ENCODE measurements around the gene SERINC5. TPM values are rescaled to one million over a fixed set of nuclear protein-coding genes. Genes with fewer than 3 reads are reported as not detected.

The SERINC5 gene
- 70.9 and 73.5 TPM in 2 replicates for total RNA-seq

DNA sequence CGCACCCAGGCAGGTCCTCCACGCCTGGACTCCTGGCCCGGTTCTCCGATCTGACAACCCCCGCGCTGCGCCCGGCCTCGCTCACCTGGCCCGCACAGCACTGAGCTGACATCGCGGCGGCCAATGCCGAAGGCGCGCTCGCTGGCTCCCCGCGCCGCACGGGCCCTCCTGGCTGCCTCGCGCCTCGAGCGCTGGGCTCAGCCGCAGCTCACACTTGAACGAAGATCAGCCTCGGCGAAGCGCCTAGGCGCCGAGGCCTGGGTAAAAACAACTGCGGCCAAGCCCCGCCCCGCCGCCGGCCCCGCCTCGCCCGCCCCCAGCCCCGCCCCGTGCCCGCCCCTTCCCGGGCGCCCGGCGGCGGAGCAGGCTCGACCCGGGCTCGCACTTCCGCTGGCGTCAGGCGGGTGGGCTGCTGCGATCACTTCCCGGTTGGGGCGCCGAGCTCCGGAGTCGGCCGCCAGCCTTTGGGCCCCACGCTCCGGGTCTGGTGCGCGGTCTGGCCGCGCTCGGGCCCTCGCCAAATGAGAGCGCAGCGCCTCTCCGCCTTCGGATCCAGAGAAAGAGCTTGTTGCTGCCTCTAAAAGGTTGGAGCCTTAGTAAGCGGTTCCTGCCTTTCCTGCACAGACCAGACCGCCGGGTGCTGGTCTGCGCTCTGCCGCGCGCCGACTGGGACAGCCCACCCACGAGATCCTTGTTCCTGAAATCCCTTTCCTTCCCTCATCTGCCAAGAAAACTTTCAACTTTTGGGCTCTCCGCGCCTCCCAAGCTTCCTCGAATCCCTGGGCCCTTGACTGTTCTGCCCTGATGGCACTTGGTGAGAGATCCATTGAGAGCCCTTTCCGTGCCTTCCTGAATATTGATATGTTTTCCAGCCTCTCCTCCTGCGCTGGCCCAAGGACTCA, at the start of gene SERINC5:
Gene SERINC5 (minus strand): TSS at position 238 of the 902 bp plus-strand sequence. CDS start 126 bp downstream, at position 112.
- intact Hi-C loops (cut with micrococcal nuclease), result loop anchor here (1.0 to 10.0 kb wide), 9 partner anchors 9 to 1271 kb away; partner anchors contain the start of genes ARSB, DHFR, MSH3 and MTX3

DNA sequence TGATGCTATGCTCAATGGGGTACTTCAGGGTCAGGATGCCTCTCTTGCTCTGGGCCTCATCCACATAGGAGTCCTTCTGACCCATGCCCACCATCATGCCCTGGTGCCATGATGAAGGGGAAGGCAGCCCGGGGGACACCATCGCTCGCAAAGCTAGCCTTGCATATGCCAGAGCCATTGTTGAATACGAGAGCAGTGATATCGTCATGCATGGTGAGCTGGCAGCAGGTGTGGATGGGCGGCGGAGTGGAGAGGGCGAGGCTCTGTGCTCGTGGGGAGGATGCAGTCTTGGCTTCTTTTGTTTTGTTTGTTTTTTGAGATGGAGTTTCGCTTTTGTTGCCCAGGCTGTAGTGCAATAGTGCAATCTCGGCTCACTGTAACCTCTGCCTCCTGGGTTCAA, 46.8 kb upstream of the SERINC5 start:
- intact Hi-C loops (cut with micrococcal nuclease), result loop anchor here (10.0 kb wide), 1 partner anchor 428 kb away; no protein-coding TSS in a partner anchor

DNA sequence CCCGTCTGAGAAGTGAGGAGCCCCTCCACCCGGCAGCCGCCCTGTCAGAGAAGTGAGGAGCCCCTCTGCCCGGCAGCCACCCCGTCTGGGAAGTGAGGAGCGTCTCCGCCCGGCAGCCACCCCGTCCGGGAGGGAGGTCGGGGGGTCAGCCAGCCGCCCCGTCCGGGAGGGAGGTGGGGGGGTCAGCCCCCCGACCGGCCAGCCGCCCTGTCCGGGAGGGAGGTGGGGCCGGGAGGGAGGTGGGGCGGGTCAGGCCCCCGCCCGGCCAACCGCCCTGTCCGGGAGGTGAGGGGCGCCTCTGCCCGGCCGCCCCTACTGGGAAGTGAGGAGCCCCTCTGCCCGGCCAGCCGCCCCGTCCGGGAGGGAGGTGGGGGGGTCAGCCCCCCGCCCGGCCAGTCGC, 45.5 kb upstream of the SERINC5 start:
- intact Hi-C loops (cut with micrococcal nuclease), result loop anchor here (10.0 kb wide), 1 partner anchor 427 kb away; no protein-coding TSS in a partner anchor

DNA sequence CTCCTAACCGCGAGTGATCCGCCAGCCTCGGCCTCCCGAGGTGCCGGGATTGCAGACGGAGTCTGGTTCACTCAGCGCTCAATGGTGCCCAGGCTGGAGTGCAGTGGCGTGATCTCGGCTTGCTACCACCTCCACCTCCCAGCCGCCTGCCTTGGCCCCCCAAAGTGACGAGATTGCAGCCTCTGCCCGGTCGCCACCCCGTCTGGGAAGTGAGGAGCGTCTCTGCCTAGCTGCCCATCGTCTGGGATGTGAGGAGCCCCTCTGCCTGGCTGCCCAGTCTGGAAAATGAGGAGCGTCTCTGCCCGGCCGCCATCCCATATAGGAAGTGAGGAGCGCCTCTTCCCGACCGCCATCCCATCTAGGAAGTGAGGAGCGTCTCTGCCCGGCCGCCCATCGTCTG, 44.9 kb upstream of the SERINC5 start:
- intact Hi-C loops (cut with micrococcal nuclease), result loop anchor here (10.0 kb wide), 1 partner anchor 426 kb away; no protein-coding TSS in a partner anchor

DNA sequence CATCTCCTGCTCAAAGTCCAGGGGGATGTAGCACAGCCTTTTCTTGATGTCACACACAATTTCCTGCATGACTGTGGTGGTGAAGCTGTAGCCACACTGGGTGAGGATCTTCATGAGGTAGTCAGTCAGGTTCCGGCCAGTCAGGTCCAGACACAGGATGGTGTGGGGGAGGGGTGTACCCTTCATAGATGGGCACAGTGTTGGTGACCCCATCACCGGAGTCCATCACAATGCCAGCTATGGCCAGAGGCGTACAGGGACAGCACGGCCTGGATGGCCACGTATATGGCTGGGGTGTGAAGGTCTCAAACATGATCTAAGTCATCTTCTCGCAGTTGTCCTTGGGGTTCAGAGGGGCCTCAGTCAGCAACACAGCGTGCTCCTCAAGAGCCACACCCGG, 44.3 kb upstream of the SERINC5 start:
- intact Hi-C loops (cut with micrococcal nuclease), result loop anchor here (10.0 kb wide), 1 partner anchor 425 kb away; no protein-coding TSS in a partner anchor

DNA sequence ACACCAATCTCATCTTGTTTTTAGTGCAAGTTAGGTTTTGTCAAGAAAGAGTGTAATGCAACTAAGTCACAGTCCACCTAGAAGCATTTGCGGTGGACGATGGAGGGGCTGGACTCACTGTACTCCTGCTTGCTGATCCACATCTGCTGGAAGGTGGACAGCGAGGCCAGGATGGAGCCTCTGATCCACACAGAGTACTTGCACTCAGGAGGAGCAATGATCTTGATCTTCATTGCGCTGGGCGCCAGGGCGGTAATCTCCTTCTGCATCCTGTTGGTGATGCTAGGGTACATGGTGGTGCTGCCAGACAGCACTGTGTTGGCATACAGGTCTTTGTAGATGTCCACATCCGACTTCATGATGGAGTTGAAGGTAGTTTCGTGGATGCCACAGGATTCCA, 43.8 kb upstream of the SERINC5 start:
- intact Hi-C loops (cut with micrococcal nuclease), result no loop called here

DNA sequence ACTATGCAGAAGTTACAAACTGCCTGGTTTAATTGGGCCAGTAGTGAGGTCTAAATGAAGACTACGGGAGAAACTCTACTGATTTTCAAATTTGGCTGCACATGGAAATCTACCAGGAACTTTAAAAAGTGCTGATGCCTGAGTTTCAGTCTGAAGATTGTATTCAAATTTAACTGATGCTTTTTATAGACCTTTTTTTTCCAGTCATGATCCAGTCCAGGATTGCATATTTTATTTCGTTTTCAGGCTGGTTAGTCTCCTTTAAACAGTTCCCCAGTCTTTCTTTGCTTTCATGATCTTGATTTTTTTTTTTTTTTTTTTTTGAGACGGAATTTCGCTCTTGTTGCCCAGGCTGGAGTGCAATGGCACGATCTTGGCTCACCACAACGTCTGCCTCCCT, 40.3 kb upstream of the SERINC5 start:
- intact Hi-C loops (cut with micrococcal nuclease), result no loop called here

DNA sequence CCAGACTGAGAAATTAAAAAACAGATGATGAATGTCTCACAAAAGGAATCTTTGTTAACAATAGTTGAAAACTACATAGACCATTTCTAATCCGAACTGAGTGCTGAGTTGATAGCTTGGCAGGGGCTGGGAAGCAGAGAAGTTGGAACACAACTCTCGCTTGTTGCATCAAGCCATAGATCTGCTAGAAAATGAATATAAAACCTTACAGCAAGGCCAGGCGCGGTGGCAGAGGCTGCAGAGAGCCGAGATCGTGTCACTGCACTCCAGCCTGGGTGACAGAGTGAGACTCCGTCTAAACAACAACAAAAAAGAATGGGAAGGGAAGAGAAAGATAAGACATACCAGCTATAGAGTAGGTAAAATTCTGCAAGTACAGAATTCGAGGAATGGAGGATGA, 35.9 kb upstream of the SERINC5 start:
- intact Hi-C loops (cut with micrococcal nuclease), result no loop called here

DNA sequence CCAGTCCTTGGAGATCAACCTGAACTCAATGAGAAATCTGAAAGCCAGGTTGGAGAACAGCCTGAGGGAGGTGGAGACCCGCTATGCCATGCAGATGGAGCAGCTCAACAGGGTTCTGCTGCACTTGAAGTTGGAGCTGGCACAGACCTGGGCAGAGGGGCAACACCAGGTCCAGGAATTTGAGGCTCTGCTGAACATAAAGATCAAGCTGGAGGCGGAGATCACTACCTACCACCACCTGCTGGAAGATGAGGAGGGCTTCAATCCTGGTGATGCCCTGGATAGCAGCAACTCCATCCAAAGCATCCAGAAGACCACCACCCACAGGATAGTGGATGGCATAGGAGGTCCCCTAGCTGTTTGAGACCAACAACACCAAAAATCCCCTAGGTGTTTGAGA, 33.5 kb upstream of the SERINC5 start:
- intact Hi-C loops (cut with micrococcal nuclease), result no loop called here

DNA sequence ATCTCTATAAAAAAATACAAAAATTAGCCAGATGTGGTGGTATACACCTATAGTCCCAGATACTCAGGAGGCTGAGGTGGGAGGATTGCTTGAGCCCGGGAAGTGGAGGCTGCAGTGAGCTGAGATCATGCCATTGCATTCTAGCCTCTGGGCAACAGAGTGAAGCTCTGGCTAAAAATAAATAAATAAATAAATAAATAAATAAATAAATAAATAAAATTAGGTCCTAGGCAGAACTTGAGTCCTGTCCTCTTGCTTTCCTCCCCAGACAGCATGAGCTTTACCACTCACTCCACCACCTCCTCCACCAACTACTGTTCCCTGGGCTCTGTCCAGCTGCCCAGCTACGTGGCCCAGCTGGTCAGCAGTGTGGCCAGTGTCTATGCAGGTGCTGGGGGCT, 32.3 kb upstream of the SERINC5 start:
- intact Hi-C loops (cut with micrococcal nuclease), result no loop called here

DNA sequence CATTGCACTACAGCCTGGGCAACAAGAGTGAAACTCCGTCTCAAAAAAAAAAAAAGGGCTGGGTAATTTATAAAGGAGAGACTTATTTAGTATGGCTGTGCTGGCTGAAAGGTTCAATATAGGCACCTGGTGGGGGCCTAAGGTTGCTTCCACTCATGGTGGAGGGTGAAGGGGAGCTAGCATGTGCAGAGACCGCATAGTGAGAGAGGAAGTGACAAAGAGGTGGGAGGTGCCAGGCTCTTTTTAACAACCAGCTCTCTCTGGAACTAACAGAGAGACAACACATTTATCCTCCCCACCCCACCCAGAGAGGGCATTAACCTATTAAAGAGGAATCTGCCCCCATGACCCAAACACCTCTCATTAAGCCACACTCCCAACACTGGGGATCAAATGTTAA, 28.9 kb upstream of the SERINC5 start:
- intact Hi-C loops (cut with micrococcal nuclease), result no loop called here

DNA sequence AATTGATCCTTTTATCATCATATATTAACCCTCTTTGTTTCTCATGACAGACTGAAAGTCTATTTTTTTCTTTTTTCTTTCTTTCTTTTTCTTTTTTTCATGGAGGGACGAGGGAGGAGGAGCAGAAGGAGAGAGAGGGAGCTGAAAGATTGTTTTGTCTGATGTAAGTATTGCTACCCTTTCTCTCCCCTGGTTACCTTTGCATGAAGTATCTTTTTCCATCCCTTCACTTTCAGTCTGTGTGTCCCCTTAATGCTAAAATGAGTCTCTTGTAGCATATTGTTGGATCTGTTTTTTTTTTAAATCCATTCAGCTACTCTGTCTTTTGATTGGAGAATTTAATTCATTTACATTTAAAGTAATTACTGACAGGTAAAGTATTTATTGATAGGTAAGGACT, 27.5 kb upstream of the SERINC5 start:
- intact Hi-C loops (cut with micrococcal nuclease), result no loop called here

DNA sequence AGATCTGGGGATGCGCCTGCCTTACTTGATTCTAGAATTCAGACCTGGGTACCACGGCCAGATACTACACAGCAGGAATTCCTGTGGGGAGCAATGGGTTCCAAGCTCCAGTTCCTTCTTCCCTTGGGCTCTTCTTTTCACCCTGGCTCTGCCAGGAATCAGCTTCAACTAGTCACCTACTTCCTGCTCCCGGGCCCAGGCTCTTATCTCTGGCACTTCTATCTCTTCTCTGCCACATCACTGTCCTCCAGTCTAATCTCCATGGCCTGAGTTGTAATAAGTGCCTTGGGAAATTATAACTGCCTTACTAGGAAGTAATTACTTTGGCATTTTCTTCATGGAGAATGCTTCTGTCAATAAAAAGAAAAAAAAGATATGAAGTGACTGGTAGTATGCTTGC, 26.2 kb upstream of the SERINC5 start:
- intact Hi-C loops (cut with micrococcal nuclease), result no loop called here

DNA sequence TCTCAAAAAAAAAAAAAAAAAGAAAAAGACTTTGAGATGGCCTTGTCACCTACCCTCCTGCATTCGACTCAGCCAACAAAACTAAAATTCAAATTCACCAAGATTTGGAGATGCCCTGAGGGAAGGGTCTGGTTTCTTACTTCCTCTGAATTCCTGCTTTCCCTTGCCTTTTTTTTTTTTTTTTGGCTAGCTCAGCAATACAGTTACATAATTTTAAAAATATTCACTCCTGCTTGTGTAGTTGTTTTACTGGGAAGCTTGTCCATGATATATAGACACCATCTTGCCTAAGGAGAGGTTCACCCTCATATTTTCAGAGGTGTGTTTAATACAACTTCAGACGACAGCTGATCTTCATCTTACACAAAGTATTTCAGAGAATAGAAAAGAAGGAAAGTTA, 21.3 kb upstream of the SERINC5 start:
- intact Hi-C loops (cut with micrococcal nuclease), result no loop called here

DNA sequence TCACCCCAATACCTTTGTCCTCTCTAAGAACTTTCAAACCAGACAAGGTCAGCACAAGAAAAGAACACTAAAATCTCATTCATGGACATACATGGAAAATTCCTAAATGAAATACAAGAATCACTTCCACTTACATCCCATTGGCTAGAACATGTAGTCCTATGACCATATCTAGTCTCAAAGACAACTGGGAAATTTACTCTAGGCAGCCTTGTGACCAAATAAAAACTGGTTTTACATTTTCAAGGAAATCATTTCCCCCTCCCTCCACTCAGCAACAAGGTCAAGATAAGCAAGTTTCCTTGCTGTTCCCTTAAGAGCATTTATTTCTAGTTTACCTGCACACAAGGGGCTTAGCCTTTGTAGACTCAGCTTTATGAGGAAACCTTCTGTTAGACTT, 20.3 kb upstream of the SERINC5 start:
- intact Hi-C loops (cut with micrococcal nuclease), result no loop called here

DNA sequence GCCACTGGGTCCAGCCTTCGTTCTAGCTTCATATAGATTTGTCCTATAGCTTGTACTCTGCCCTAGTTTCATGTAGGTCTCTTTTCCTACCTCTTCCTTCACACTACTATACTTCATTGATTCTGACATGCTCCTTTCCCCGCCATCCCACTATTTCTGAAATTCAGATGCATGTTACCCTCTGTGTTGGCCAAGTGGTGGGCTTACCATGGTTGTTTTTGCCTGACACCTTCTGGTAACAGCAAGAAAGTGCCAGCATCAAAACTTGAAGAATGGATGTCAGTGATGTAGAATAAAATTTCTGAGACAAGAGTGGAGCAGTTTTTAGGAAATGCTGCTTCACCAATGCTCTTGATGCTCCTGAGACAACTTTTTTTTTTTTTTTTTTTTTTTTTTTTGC, 19.5 kb upstream of the SERINC5 start:
- intact Hi-C loops (cut with micrococcal nuclease), result loop anchor here (1.0 kb wide), 1 partner anchor 184 kb away; no protein-coding TSS in a partner anchor

DNA sequence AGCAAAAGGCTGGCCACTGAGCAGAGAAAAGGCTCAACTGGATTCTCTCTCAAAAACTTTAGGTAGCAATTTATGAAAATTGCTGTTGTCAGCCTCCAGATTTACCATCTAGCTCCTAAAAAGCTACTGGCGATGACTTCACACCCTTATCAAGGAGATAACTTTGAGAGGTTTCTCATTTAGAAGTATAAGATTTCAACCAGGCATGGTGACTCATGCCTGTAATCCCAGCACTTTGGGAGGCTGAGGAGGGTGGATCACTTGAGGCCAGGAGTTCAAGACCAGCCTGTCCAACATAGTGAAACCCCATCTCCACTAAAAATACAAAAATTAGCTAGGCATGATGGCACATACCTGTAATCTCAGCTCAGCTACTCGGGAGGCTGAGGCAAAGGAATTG, 14.7 kb upstream of the SERINC5 start:
- intact Hi-C loops (cut with micrococcal nuclease), result loop anchor here (2.0 to 5.0 kb wide), 2 partner anchors 14 to 658 kb away; partner anchors contain the start of genes SERINC5 and TENT2

DNA sequence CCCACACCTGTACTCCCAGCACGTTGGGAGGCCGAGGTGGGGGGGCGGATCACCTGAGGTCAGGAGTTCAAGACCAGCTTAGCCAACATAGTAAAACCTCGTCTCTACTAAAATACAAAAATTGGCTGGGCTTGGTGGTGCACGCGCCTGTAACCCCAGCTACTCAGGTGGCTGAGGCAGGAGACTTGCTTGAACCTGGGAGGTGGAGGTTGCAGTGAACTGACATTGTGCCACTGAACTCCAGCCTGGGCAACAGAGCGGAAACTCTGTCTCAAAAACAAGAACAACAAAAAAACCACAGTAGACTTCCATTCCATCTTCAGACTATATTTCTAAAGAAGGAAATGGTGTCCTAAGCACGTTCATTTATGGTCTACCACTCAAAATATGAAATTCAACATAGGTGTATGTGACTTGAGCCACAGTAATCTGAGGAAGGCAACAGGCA, 14.2 kb upstream of the SERINC5 start:
- intact Hi-C loops (cut with micrococcal nuclease), result loop anchor here (2.0 to 5.0 kb wide), 2 partner anchors 13 to 658 kb away; partner anchors contain the start of genes SERINC5 and TENT2

DNA sequence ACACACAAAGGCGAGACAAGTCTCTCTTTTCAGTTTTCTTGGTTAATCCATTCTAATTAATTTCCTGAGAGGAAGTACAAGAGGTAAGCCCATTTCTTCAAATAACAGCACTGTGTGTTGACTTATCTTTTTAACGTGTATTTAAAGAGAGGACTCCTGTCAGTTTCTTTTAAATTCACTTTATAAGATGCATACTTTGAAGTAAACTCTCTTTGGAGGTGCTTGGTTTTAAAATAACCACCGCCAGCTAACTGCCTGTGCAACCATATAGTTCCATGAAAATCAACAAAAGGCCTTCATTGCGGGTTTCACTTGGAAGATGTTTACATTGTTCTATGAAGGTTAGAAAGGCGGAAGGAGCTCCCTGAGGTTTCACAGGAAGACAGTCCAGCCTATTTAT, 13.1 kb upstream of the SERINC5 start:
- intact Hi-C loops (cut with micrococcal nuclease), result no loop called here

DNA sequence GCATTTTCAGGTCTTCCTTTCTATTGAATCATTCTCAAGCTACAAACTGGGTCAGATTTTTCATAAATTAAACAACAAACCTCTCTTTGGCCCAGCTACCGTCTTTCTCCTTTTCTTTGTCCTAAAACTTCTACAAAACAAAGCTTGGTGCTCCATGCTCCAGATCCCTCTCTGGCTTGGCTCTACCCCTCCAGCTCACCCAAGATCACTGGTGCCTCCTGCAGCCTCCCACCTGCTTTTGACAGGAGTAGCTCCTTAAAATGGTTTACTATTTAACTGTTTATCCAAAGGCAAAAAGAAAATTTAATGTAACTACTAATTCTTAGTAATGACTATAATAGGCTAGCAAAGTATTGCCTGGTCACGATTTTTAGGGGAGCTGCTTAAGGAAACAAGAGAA, 10.7 kb upstream of the SERINC5 start:
- intact Hi-C loops (cut with micrococcal nuclease), result no loop called here

DNA sequence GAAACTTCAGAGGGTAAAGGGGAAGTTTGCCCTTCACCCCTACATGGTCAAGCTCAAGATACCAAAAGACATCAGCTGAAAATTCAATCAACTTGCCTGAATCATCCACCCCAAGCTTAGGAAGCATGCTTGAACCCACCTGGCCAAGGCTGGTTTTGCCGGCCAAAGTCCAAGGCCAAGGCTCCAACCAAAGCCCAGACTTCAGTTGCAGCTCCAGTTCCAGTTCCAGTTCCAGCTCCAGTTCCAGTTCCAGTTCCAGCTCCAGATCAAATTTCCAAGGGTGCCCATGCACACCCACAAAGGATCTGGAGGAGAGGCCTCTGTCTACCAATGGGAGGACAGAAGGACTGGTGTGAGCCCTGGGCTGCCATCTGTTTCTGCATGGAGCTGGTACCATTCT, 4.6 kb upstream of the SERINC5 start:
- intact Hi-C loops (cut with micrococcal nuclease), result no loop called here

DNA sequence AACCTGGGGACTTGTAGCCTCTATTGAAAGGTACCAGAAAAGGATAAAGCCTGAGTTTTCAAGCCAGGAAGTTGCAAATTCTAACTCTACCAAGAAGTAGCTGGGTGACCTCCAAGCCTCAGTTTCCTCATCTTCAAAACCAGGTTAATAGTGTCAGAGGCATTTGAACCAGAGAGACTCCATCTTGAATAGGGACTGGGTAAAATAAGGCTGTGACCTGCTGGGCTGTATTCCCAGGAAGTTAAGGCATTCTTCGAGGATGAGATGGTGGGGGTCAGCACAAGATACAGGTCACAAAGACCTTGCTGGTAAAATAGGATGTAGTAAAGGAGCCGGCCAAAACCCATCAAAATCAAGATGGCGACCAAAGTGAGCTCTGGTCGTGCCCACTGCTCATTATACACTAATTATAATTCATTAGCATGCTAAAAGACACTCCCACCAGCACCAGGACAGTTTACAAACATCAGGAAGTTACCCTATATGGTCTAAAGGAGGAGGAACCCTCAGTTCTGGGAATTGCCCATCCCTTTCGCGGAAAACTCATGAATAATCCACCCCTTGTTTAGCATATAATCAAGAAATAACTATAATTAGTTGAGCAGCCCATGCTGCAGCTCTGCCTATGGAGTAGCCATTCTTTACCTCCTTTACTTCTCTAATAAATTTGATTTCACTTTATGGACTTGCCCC, 3.8 kb upstream of the SERINC5 start:
- intact Hi-C loops (cut with micrococcal nuclease), result loop anchor here (5.0 to 10.0 kb wide), 4 partner anchors 148 to 1275 kb away; partner anchors contain the start of genes ARSB, MTX3 and ZFYVE16
